ENCODE data around the gene PDC. TPM values are rescaled to one million over a fixed set of nuclear protein-coding genes. Genes with fewer than 3 reads are reported as not detected.

The PDC gene
- polyA plus RNA-seq, 1 of the 3 experiments (the other 2 are of a cell fraction), result not detected

DNA sequence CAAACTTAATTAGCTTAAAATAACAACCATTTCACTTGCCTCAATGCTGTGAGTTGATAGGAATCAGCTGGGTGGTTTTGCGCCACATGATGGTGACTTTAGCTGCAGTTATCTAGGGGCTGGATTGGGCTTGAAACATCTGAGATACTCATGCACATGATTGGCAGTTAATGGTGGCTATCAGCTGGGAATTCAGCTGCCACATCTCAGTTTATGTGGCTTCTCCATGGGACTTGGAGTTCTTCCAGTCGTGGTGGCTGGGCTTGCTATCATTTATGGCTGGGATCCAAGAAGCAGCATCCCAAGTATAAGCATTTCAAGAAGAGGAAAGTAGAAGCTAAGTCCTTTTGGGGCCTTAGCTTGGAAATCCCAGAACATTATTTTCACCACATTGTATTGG lies 36.4 kb downstream of the PDC start:
- ChIA-PET CTCF (interaction anchor here (1.1 kb wide), 1 partner anchor 11 kb away, joined by 3 read pairs; no protein-coding TSS in a partner anchor), POLR2A (no interaction called here)
- Histone ChIP-seq H3K9me3 (no peaks in the 10 kb centered on the region), H4K20me1 (ENCODE audit: insufficient read depth) (no peaks in the 10 kb centered on the region), H3K9ac (no peak overlapping the region), H3K36me3 (replicated peaks in 1 of 2; ENCODE audit: control insufficient read depth in 1 of 2, insufficient read depth in 2 of 2, low read length in 1 of 2) (peaks cover 11 to 15% of the 10 kb centered on the region in 2 experiments), H3K9me2 (no peaks in the 10 kb centered on the region), H3K4me3 (ENCODE audit: low read depth in 2 of 2, low read length in 1 of 2) (no peak overlapping the region), H2AFZ (ENCODE audit: low read depth) (no peak overlapping the region), H3K4me2 (no peak overlapping the region), H3K4me1 (ENCODE audit: control insufficient read depth in 1 of 2, insufficient read depth in 2 of 2, low read depth in 1 of 2, low read length in 1 of 2) (peaks cover 0 to 4% of the 10 kb centered on the region in 2 experiments; a peak in 3 of 4 replicates), H3K79me2 (ENCODE audit: insufficient read depth) (no peaks in the 10 kb centered on the region), H3K27me3 (ENCODE audit: insufficient read depth) (no peaks in the 10 kb centered on the region), H3K27ac (ENCODE audit: low read depth in 2 of 2, low read length in 1 of 2) (no peak overlapping the region), H3F3A (replicated peaks; ENCODE audit: insufficient read depth) (no peaks in the 10 kb centered on the region)
- 100% methylated on average over 1 of the region's 2 CpGs for WGBS (ENCODE audit: low lambda C conversion rate)
- TF ChIP-seq ZBTB33 (IDR thresholded peaks at IDR 0.05; ENCODE audit: borderline replicate concordance, low read depth), result no peak
- TF ChIP-seq RXRA (IDR thresholded peaks at IDR 0.05; ENCODE audit: borderline replicate concordance, low read depth), result no peak
- TF ChIP-seq FOSL2 (IDR thresholded peaks at IDR 0.05; ENCODE audit: borderline replicate concordance, low read depth), result no peak
- TF ChIP-seq, protein P1, sequence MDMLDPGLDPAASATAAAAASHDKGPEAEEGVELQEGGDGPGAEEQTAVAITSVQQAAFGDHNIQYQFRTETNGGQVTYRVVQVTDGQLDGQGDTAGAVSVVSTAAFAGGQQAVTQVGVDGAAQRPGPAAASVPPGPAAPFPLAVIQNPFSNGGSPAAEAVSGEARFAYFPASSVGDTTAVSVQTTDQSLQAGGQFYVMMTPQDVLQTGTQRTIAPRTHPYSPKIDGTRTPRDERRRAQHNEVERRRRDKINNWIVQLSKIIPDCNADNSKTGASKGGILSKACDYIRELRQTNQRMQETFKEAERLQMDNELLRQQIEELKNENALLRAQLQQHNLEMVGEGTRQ (IDR thresholded peaks at IDR 0.05; ENCODE audit: borderline replicate concordance, low read depth, low read length), result no peak
- TF ChIP-seq PBX3 (IDR thresholded peaks at IDR 0.05), result no peak
- TF ChIP-seq, protein P2, sequence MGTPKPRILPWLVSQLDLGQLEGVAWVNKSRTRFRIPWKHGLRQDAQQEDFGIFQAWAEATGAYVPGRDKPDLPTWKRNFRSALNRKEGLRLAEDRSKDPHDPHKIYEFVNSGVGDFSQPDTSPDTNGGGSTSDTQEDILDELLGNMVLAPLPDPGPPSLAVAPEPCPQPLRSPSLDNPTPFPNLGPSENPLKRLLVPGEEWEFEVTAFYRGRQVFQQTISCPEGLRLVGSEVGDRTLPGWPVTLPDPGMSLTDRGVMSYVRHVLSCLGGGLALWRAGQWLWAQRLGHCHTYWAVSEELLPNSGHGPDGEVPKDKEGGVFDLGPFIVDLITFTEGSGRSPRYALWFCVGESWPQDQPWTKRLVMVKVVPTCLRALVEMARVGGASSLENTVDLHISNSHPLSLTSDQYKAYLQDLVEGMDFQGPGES (IDR thresholded peaks at IDR 0.05; ENCODE audit: low read depth, low read length), result no peak
- no peak for TF ChIP-seq TAF1 (IDR thresholded peaks at IDR 0.05; ENCODE audit: borderline replicate concordance, low read depth, low read length)
- TF ChIP-seq CTCF (IDR thresholded peaks at IDR 0.05), result no peak
- TF ChIP-seq MEF2A (IDR thresholded peaks at IDR 0.05; ENCODE audit: borderline replicate concordance, low read depth), result no peak
- TF ChIP-seq REST (IDR thresholded peaks at IDR 0.05; ENCODE audit: low read depth, low read length), result no peak
- no peak for TF ChIP-seq EZH2phosphoT487 (IDR thresholded peaks at IDR 0.05; ENCODE audit: borderline replicate concordance, low read depth)
- no peak for TF ChIP-seq GABPA (IDR thresholded peaks at IDR 0.05; ENCODE audit: low read depth)
- TF ChIP-seq POLR2AphosphoS5 (IDR thresholded peaks at IDR 0.05; ENCODE audit: low read depth, low read length), result no peak
- TF ChIP-seq FOXM1 (IDR thresholded peaks at IDR 0.05; ENCODE audit: low read depth), result no peak
- no peak for TF ChIP-seq TEAD4 (IDR thresholded peaks at IDR 0.05; ENCODE audit: borderline replicate concordance, insufficient read depth)
- TF ChIP-seq, protein P3, sequence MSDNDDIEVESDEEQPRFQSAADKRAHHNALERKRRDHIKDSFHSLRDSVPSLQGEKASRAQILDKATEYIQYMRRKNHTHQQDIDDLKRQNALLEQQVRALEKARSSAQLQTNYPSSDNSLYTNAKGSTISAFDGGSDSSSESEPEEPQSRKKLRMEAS (IDR thresholded peaks at IDR 0.05; ENCODE audit: low read depth), result no peak
- no peak for TF ChIP-seq SIN3A (IDR thresholded peaks at IDR 0.05; ENCODE audit: borderline replicate concordance, low read depth, low read length)
- no peak for DNase-seq

Data from SK-N-SH (cell line).